GM12892 (cell line): ENCODE data around the gene FBLIM1.

Source experiments
- POLR2A ChIP-seq: IDR thresholded peaks from 2 replicates; pipeline ENCODE4 v1.6.1; 2011; ENCODE audit warnings: low read depth, low read length, control low read depth
- POLR2AphosphoS5 ChIP-seq: IDR thresholded peaks from 2 replicates; pipeline ENCODE4 v1.6.1; 2011; ENCODE audit warnings: low read depth, low read length, control low read depth
- TAF1 ChIP-seq: IDR thresholded peaks from 2 replicates; pipeline ENCODE4 v1.6.1; 2011; ENCODE audit warnings: low read depth, mild to moderate bottlenecking, control low read depth, low read length, borderline replicate concordance

- TF ChIP-seq POLR2AphosphoS5 = no peak
- no peak for TF ChIP-seq POLR2A
- TF ChIP-seq TAF1 = no peak
Observed at GRCh38 chr1:15808955-15809354, 50.4 kb downstream of the FBLIM1 start.
